ENCODE results near the gene STX16. TPM values are rescaled to one million over a fixed set of nuclear protein-coding genes. Genes with fewer than 3 reads are reported as not detected.

Gene STX16
- total RNA-seq, 1 experiment from 2014 or later = 30.4 TPM

GRCh38 chr20:58628491-58629214 is 22.4 kb upstream of the STX16 start:
- no peak overlapping the region for H3K4me3 ChIP-seq
- H3K36me3 ChIP-seq = no peaks in the 10 kb centered on the region
- H3K9me3 ChIP-seq = no peaks in the 10 kb centered on the region
- DNase-seq = no peak
- no peaks in the 10 kb centered on the region for H3K27me3 ChIP-seq

- H3K9me3 ChIP-seq = no peaks in the 10 kb centered on the region
- no peak for DNase-seq
- no peaks in the 10 kb centered on the region for H3K36me3 ChIP-seq
- no peaks in the 10 kb centered on the region for H3K27me3 ChIP-seq
- H3K4me3 ChIP-seq = no peak overlapping the region
Measured at GRCh38 chr20:58629215-58629580, 21.9 kb upstream of the STX16 start.

- Histone ChIP-seq H3K36me3 (no peaks in the 10 kb centered on the region), H3K9me3 (no peaks in the 10 kb centered on the region), H3K27me3 (no peaks in the 10 kb centered on the region), H3K4me3 (no peak overlapping the region)
- DNase-seq = peak; percentile 59
Measured at GRCh38 chr20:58630063-58630462, 21.0 kb upstream of the STX16 start.

GRCh38 chr20:58633161-58634053 is 17.7 kb upstream of the STX16 start:
- Histone ChIP-seq H3K27me3 (no peaks in the 10 kb centered on the region), H3K9me3 (no peaks in the 10 kb centered on the region), H3K4me3 (no peak overlapping the region), H3K36me3 (no peaks in the 10 kb centered on the region)
- DNase-seq = no peak

GRCh38 chr20:58634059-58634458 is 17.0 kb upstream of the STX16 start:
- no peaks in the 10 kb centered on the region for H3K27me3 ChIP-seq
- no peak for DNase-seq
- no peaks in the 10 kb centered on the region for H3K9me3 ChIP-seq

GRCh38 chr20:58634521-58635278 is 16.4 kb upstream of the STX16 start:
- no peak for DNase-seq
- H3K36me3 ChIP-seq = no peaks in the 10 kb centered on the region
- no peak overlapping the region for H3K4me3 ChIP-seq
- no peaks in the 10 kb centered on the region for H3K9me3 ChIP-seq
- no peaks in the 10 kb centered on the region for H3K27me3 ChIP-seq

More at GRCh38 chr20:58634059-58634458, 17.0 kb upstream of the STX16 start:
- Histone ChIP-seq H3K36me3 (no peaks in the 10 kb centered on the region), H3K4me3 (no peak overlapping the region)

- DNase-seq = no peak
- no peaks in the 10 kb centered on the region for H3K9me3 ChIP-seq
- no peak overlapping the region for H3K4me3 ChIP-seq
- no peaks in the 10 kb centered on the region for H3K27me3 ChIP-seq
- no peaks in the 10 kb centered on the region for H3K36me3 ChIP-seq
Measured at GRCh38 chr20:58635279-58635665, 15.8 kb upstream of the STX16 start.

- H3K27me3 ChIP-seq = no peaks in the 10 kb centered on the region
- H3K4me3 ChIP-seq = no peak overlapping the region
- H3K36me3 ChIP-seq = no peaks in the 10 kb centered on the region
- DNase-seq = no peak
- no peaks in the 10 kb centered on the region for H3K9me3 ChIP-seq
Measured at GRCh38 chr20:58636396-58636982, 14.6 kb upstream of the STX16 start.

- no peaks in the 10 kb centered on the region for H3K9me3 ChIP-seq
- no peak for DNase-seq
Measured at GRCh38 chr20:58636983-58637421, 14.1 kb upstream of the STX16 start.

GRCh38 chr20:58637466-58638213 is 13.4 kb upstream of the STX16 start:
- Histone ChIP-seq H3K36me3 (no peaks in the 10 kb centered on the region), H3K9me3 (no peaks in the 10 kb centered on the region), H3K4me3 (no peak overlapping the region), H3K27me3 (no peaks in the 10 kb centered on the region)
- DNase-seq = no peak

More at GRCh38 chr20:58636983-58637421, 14.1 kb upstream of the STX16 start:
- Histone ChIP-seq H3K4me3 (no peak overlapping the region), H3K36me3 (no peaks in the 10 kb centered on the region), H3K27me3 (no peaks in the 10 kb centered on the region)

- no peak for DNase-seq
- no peaks in the 10 kb centered on the region for H3K9me3 ChIP-seq
- H3K27me3 ChIP-seq = no peaks in the 10 kb centered on the region
- H3K36me3 ChIP-seq = no peaks in the 10 kb centered on the region
- H3K4me3 ChIP-seq = no peak overlapping the region
Measured at GRCh38 chr20:58638467-58639181, 12.5 kb upstream of the STX16 start.

GRCh38 chr20:58639182-58640146 is 11.6 kb upstream of the STX16 start:
- H3K27me3 ChIP-seq = no peaks in the 10 kb centered on the region

GRCh38 chr20:58640446-58640845 is 10.6 kb upstream of the STX16 start:
- no peaks in the 10 kb centered on the region for H3K9me3 ChIP-seq
- peak; percentile 31 for DNase-seq
- no peaks in the 10 kb centered on the region for H3K36me3 ChIP-seq
- no peak overlapping the region for H3K4me3 ChIP-seq
- H3K27me3 ChIP-seq = no peaks in the 10 kb centered on the region

More at GRCh38 chr20:58639182-58640146, 11.6 kb upstream of the STX16 start:
- Histone ChIP-seq H3K36me3 (no peaks in the 10 kb centered on the region), H3K9me3 (no peaks in the 10 kb centered on the region), H3K4me3 (no peak overlapping the region)
- no peak for DNase-seq

GRCh38 chr20:58642441-58642840 is 8.6 kb upstream of the STX16 start:
- Histone ChIP-seq H3K4me3 (no peak overlapping the region), H3K27me3 (no peaks in the 10 kb centered on the region), H3K9me3 (no peaks in the 10 kb centered on the region), H3K36me3 (no peaks in the 10 kb centered on the region)
- DNase-seq = no peak
